Stimulated activated CD8-positive, alpha-beta memory T cell treated with anti-CD3 and anti-CD28 coated beads, Interleukin-15, amount 100 ng/mL, for 48 hours (primary cell): Measurements from ENCODE around the gene MKNK2.
A peak's percentile ranks its signal among the peaks of the same experiment; 100 is the strongest.
"Not testable (repeated sequence)": the region's sequence is repeated elsewhere in the genome, so short reads cannot be mapped to it uniquely, and the experiment has no call there.

ENCODE experiments used
- DNase-seq, 2 donors: peaks; one replicate each; pipeline ENCODE4 v3.0.0-alpha.2; 2020; ENCODE audit warnings: low read depth in 2 of 2

Gene MKNK2

DNA sequence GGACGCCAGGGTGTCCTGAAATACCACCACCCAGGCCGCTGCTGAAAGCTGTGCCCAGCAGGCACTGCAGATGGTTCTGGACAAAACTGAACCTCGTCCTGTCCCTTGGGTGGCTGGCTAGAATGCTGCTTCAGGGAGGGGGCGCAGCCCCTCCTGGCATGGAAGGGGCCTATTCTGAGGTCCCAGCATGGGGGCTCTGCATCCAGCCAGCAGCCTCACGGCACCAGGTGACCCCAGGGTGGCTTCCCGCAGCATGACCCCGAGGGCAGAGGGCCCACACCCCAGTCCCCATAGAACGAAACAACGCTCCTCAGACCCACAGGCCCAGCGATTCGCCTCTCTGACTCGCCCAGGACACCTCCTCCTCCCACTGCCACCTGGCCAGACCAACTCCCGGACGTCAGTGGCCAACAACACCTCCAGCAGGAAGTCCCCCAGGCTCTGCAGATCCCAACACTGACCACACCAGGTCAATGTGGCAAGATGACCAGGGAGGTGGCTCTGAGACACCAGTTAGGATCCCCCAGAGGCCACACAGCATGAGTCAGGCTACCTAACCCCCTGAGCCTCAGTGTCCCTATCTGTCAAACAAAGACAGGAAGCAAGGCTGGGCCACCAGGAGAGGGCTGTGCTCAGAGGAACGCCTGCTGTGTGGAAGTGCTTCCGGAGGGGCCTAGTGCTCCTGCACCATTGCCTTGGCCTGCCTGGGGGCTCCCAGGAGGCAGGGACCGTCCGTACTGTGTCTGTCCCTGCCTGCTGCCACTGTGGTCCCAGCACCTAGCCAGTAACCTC is 6.1 kb downstream of the MKNK2 start:
- no peak for DNase-seq

DNA sequence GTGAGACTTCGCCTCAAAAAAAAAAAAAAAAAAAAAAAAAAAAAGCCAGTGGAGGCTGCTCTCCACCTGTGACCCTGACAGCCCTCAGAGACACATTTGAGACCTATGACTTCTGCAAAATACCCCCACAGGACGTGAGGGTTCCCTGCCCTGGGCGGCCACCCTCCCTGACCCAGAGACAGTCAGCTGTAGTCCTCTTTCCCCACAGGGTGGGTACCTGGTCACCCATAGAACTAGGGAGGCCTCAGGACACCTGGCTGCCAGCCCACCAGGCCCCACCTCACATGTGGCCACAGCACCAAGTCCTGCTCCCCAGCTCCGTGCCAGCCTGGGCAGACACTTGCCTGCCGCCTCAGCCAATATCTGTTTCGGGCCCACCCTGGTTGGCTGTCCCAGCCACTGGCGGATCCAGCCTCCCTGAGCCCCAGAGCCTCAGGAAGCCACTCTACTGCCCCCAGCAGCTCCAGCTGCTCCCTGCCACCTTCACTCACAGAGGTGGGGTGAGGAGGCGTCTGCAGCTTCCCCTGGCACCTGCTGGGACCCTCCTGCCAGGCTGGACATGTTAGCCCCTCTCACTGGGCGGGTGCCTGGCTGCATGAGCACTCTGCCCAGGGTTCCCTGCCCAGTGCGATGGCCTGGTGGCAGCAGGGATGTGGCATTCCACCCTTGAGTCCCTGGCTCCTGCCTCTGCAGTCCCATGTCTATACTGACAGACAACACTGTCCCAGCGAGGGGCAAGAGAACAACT is 6.9 kb downstream of the MKNK2 start:
- no peak for DNase-seq

DNA sequence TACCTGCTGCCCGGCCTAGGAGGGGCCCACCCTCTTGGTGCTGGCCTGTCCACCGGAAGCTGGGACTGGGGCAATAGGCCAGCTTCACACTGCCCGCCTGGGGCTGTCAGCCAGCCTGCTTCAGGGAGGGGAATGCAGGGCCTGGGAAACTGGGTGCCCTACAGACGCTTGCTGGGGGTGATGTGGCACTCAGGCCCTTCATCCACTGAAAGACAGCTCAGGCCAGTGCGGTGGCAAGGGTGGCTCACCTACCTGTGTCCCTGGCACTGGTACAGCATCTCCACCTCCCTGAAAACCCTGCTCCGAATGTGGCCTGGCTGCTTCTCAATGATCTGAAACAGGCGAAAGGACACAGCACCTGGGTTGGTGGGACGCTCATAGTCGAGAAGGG is 7.8 kb downstream of the MKNK2 start:
- DNase-seq: no peak

DNA sequence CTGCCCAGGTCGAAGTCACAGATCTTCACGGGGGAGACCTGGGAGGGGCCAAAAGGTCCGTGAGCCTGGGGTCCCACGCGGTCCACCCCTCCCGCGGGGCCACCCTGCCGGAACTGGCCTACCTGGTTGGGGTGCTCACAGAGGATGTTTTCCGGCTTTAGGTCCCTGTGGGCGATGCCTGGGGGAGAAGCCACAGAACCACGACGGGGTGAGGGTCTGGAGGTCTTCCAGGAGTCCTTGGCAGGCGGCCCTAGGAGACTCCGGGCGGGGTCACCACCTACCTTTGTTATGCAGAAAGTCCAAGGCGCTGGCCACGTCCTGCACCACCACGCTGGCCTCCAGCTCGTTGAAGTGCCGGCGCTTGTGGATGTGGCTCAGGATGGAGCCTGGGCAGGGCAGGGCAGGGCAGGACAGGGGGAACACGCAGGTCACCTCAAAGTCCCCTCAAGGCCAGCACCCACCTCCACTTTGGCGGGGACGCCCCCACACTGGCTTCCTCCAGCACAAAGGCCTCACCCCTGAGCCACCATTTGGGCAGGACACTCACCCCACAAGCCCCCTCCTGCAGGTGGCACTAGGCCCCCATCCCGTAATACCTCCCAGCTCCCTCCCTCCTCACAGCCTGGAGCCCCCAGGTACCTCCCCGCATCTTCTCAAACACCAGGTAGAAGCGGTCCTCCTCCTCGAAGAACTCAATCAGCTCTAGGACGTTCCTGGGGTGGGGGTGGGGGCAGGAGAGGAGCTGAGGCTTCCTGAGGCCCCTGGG is 8.4 kb downstream of the MKNK2 start:
- DNase-seq: no peak

DNA sequence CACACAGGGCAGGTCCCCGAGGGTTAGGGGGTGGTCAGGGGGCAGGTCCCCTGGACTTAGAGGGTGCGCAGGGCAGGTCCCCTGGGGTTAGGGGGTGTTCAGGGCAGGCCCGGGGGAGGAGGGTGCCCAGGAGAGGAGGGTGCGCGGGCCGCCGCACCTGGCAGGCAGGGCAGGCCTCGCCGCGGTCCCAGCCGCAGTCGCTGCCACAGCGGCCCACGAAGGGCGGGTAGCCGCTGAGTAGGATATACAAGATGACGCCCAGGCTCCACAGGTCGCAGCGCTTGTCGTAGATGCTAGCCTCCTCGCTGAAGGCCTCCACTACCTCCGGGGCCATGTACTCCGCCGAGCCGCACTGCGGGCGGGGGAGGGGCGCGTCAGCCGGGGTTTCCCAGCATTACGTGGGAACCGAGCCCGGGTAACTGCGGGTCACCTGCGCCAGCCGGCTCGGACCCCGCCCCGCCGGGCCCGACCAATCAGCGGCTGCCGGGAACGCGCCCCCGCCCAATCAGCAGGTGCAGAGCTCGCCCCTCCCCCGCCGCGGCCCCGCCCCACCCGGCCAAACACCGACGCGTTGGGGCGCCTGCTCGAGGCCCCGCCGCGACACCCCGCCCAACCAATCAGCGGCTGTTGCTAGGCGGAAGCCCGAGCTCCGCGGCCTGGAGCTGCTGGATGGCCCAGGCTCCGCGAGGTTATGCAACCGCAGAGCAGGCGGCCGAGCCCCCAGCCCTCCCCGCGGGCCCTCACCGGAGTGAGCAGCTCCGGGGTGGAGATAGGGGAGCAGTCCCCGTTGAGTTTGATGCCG is 9.2 kb downstream of the MKNK2 start:
- peak; percentile 100 for DNase-seq

DNA sequence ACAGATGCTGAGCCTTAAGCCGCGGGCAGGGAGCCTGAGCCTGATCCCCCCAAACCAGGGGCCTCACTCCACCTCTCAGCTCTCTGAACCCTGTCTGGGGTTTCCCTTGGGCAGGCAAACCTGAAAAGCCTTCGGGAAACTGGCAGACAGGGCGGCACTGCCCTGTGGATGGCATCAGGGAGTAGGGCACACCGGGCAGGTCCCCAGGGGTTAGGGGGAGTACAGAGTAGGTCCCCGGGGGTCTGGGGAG is 9.7 kb downstream of the MKNK2 start:
- DNase-seq: no peak

DNA sequence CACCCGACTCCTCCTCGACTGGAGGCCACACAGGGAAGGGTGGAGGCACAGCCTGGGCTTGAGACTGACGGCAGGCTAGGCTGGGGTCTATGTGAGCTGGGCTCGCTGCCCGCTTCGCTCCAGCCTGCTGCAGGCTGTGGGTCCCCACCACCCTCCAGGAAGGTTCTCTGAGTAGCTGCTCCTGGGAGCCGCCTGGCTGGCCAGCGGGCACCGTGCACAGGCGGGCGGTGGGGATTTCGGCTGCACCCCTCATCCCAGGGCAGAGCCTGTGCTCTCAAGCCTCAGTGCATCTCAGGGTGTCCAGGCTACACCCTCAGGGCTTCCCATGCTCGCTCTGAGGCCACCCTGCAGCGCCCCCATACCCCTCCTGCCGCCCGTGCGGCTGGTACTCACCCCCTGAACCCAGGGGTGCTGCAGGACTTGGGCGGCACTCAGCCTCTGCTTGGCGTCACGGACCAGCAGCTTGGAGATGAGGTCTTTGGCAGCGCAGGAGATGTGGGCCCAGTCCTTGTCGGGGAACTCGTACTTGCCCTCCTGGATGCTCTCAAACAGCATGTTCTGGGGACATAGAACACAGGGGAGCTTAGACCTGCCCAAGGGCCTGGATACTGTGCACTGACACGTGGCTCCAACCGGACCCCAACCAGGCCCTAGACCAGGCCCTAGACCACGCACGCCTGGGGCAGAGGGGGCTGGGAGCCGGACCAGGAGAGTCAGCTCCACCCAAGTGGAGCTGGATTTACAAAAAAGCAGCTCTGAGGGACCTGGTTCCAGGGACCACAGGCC is 10.2 kb downstream of the MKNK2 start:
- no peak for DNase-seq

DNA sequence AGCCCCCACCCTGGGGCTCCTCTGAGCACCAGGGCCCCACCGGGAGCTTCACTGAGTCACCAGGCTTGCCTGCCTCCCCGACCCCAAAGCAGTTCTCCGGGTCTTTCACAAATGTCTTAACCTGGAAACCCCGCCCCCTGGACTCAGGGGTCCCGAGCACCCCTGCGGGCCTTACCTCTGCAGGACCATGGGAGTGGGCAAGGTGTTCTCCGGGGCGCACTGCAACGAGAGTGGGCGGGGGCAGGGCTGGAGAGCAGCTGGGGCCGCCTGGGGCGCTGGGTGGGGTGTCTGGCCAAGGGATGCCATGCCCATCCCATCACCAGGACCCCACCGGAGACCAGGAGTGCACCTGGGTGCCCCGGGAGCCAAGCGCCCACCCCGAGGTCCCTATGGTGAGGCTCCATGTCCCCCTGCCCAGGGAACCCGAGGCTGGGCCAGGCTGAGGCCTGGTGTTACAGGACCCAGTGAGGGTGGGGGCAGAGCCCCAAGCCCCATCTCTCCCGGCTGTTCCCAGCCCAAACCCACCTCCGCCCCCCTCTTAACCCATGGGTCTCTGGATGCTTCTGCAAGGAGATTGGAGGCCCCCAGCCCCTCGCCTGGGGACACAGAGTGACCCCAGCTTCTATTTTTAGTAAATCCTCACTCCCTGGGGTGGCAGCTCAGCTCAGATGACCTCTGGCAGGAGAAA is 10.9 kb downstream of the MKNK2 start:
- DNase-seq: no peak

DNA sequence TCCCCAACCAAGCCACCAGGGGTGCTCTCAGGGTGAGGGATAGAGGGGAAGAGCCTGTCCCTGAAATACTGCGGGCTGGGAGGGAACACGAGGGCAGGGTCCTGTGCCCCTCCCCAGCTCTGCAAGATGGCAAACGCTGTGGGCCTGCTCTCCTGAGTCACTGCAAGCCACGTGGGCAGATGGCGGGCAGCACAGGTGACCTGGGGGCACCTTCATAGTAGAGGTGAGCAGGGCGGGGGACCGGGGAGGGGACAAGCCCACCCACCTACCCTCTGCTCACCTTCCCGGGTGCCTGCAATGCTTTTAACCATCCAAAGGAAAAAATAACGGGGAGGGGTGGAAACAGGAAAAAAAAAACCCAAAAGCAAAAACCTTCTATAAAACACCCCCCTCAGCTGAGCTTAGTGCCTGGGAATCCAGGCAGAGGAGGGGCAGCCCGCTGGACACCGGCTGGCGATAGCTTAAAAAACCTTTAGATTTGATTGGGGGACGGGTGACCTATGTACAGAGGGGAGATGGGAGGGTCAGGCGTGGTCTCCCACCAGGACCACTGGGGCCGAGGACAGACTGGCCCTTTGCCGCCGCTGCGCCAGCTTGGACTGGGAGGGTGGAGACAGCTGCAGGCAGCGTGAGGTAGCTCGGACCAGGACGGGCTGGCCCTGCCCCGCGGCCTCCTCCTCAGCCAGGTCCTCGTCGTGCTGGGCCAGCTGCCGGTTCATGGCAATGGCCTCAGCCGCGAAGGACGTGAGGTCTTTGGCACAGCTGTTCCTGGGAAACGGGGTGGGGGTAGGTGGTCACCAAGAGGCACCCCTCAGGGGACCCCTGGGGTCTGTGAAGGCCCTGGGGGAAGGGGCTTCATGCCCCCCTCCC is 11.7 kb downstream of the MKNK2 start:
- DNase-seq: no peak

DNA sequence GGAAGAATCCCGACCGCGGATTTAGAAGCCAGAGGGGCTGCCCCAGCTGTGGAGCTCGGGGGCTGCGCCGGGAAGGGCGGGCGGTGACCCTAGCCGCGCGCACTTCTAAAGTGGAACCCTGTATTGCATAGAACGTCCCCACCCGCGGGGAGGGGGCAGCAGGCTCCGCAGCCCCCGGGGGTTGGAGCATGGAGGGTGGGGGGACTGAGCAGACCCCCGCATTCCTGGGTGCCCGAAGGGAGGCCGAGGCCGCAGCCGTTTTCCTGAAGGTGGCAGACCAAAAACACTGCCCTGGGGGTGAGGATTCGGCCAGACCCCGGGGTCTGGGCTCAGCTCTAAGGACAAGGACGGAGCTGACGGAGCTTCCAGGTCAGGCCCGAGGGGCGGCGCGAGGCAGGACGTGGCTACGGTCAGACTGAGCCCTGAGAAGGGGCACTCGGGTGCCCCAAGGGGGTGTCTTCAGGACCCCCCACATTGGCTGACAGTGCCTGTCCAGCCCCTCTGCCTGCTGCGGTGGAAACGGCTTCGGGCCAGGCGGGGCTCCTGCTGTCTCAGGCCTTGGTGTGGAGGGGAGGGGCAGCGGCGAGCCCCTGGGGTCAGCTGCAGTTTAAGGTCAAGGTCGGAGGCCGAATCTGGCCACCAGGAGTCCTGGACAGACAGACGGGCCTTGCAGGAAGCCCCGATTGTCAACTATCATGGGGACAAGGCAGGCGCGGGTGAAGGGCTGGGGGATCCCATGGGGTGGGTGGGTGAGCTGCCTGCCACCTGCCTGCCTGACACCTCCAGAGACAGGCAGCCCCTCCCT is 12.6 kb downstream of the MKNK2 start:
- DNase-seq: no peak

DNA sequence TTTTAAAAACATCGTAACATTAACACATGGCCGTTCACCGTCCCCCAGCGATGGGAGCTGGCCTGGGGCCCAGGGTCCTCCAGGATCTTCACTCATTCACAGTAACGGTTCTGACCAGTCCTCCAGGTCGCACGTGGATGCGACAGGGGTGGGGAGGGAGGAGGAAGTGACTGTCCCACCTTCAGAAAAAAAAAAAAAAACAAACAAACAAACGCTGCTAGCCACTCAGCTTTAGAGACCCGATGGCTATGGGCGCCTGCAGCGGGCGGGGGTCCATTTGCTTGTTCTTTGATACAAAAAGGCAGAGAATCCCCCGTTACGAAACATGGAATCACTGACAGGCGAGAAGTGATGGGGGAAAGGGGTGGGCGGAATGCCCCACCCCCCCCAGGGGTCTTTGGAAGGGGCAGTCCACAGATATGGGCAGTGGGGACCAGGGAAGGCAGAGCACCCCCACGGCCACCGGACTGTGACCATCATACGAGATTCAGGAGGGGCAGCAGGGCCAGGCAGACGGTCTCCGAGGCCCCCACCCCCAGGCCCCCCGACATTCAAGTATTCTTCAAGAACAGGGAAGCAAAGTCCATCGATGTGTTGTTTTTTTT is 13.3 kb downstream of the MKNK2 start:
- DNase-seq: no peak

DNA sequence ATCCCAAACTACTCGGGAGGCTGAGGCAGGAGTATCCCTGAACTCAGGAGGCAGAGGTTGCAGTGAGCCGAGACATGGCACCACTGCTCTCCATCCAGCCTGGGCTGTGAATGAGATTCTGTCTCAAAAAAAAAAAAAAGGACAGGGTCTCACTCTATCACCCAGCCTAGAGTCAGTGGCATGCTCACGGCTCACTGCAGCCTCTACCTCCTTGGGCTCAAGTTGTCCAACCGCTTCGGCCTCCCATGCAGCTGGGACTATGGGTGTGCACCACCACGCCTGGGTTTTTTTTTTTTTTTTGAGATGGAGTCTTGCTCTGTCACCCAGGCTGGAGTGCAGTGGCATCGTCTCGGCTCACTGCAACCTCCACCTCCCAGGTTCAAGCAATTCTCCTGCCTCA is 14.6 kb downstream of the MKNK2 start:
- no peak for DNase-seq

DNA sequence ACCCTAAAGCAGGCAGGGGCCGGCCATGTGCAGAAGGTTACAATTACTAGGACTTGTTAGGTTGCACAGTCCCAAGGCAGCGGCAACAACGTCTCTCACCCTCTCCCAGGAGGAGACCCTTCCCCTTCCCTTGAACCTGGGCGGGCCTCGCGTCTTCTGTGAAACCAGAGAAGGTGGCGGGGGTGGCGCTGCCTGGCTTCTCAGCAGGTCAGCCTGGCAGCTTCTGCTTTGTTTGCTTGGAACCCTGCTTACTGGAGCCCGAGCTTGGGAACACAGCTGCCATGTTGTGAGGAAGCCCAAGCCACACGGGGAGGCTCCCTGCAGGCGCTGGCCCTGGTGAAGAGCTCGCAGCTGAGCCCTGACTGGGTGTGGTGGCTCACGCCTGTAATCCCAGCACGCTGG is 15.5 kb downstream of the MKNK2 start:
- DNase-seq: no peak

DNA sequence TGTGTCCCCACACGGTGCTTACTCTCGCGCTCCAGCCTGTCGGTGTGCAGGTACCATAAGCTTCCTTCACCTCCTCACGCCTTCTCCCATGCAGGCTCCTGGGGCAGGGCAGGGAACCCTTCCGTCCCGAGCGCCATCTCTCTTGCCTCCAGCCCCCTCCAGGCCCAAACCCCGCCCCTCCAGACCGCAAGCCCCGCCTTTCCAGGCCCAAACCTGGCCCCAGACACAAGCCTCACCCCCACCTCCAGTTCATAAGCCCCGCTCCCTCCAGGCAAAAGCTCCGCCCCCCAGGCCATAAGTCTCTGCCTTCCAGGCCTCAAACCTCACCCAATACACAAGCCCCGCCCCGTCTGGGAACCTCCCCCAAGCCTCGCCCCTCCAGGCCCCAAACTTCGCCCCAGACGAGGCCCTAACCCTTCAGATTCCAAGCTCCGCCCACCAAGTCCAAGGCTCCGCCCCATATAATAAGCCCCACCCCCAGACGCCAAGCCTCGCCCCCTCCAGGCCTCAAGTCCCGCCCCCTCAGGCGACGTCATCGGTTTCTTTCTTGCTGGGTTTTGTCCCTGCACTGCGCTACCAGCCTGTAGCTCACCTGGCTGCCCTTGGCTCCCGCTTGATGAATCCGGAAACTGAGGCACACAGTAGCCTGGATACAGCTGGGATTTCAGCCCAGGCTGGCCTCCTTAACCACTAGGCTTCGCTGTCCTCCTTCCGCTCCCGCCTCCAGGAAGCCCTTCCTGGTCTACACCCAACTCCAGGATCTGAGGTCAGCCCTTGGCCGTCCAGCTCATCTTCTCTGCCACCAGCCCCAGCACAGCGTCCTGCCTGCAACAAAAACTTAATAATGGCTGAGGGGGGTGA is 16.1 kb downstream of the MKNK2 start:
- DNase-seq: peak in 1 of 2 donors; percentile 61

DNA sequence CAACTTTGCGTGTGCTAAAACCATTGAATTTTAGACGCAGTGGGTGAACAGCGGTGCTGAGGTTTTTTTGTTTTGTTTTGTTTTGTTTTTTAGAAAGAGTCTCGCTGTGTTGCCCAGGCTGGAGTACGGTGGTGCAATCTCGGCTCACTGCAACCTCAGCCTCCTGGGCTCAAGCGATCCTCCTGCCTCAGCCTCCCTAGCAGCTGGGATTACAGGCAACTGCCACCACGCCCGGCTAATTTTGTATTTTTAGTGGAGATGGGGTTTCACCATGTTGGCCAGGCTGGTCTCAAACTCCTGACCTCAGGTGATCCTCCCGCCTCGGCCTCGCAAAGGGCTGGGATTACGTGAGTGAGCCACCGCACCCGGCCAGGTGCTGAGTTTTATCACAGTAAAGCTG is 16.8 kb downstream of the MKNK2 start:
- DNase-seq: not testable (repeated sequence)

DNA sequence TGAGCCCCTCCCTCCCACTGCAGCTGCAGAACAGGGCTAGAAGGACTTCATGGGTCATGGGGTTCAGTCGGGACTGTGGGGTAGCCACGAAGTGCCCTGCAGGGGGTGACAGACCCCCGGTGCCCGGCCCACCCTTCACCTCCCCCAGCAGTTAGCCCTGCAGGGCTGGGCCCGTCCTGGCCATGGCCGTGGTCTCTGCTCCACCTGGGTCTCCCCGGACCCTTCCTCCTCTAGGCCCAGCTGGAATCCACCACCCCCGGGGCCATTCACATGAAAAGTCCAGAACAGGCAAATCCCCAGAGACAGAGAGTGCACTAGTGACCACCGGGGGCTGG is 17.3 kb downstream of the MKNK2 start:
- no peak for DNase-seq

DNA sequence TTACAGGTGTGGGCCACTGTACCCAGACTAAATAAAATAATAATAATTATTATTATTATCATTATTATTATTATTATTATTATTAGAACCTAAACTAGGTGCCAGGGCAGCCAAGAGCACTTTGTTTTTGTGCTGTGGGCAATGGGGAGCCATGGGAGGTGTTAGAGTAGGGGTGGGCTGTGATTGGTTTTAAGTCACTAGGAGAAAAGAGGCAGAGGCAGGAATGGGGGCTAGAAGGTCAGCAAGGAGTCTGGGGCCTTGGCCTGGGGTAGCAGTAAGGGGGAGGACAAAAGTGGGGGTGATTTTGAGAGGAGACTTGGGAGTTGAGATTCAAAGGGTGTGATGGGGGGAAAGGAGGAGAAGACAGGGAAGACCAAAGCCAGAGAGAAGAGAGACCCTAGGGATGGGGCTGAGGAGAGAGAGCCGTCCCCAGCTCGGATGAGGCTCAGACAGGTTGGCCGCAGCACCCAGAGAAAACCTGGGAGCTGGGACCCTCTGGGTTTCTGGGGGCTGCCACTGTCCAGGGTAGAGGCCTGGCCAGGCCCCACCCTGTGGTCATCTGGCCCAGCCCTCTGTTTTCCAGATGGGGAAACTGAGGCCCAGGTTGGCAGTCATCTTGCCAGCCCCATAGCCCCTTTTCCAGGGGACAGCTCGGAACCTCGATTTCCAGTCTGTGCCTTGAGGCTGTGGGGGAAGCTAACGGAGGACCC is 17.8 kb downstream of the MKNK2 start:
- no peak for DNase-seq
